Vagina (tissue), 2 donors: ENCODE results near the gene DOCK11.

Source experiments
- CTCF ChIP-seq, 3 experiments: fragments of 450-650 bp in 2 of 3; fragments of 200-600 bp in 1 of 3; sonication (generic) in 1 of 3; IDR thresholded peaks; one replicate each; pipeline ENCODE4 v1.5.1; 2017 to 2019; ENCODE audit warnings: antibody characterized with exemption in 3 of 3, mild to moderate bottlenecking in 2 of 3, moderate library complexity in 2 of 3
- POLR2A ChIP-seq, 2 donors: fragments of 450-650 bp; IDR thresholded peaks; one replicate each; pipeline ENCODE4 v1.6.1; 2017; ENCODE audit warnings: antibody characterized with exemption in 2 of 2, mild to moderate bottlenecking in 2 of 2, moderate library complexity in 2 of 2
- POLR2AphosphoS5 ChIP-seq, 2 donors: sonication (generic); formaldehyde crosslinking; IDR thresholded peaks; one replicate each; pipeline ENCODE4 v1.9.0; 2017; ENCODE audit warnings: antibody characterized with exemption in 2 of 2, mild to moderate bottlenecking in 2 of 2, low read depth in 1 of 2; ENCODE audit not compliant: insufficient read depth in 1 of 2

GRCh38 chrX:118569676-118570075 is 74.1 kb downstream of the DOCK11 start:
- no peak for TF ChIP-seq CTCF (IDR thresholded peaks at IDR 0.05)
- TF ChIP-seq POLR2A (IDR thresholded peaks at IDR 0.05), result no peak
- no peak for TF ChIP-seq POLR2AphosphoS5 (IDR thresholded peaks at IDR 0.05; ENCODE audit: insufficient read depth in 1 of 2, low read depth in 1 of 2)
